PC-3 (cell line): ENCODE measurements around the gene HES2.

Experiments used
- EZH2phosphoT487 ChIP-seq: fragments of 300-600 bp; sonication (generic); IDR thresholded peaks from 2 replicates; pipeline ENCODE4 v1.6.1; 2018; ENCODE audit warnings: mild to moderate bottlenecking, antibody characterized with exemption, low read length, borderline replicate concordance
- TF ChIP-seq, protein P1 (sequence below): fragments of 300-600 bp; sonication (generic); conservative IDR thresholded peaks from 2 replicates; pipeline ENCODE4 v1.5.1; 2017; ENCODE audit warnings: antibody characterized with exemption, low read depth, mild to moderate bottlenecking, low read length

DNA sequence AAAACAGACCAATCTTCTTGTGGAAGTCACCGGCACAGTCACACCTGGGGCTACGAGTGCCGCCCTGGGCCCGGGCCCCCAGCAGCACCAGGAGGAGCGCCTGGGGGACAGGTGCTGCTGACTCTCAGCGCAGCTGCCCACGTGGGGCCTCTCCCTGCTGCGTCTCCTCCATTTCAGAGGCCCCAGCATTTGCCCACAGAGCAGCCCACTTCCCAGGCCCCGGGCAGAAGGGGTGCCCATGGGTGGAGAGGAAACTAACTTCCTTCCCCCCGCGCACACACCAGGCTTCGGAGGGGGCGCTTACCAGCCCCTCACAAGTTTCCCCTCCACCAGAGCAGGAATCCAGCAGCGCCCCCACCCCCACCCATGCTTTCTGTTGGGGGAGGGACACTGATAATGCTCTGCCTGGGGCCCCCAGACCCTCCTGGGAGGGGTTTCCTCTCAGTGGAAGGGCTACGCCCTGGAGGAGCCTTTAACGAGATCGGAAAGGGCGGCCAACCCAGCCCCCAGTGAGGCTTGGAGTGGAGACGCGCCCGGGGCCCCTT is 45.8 kb upstream of the HES2 start:
- TF ChIP-seq, protein P1, sequence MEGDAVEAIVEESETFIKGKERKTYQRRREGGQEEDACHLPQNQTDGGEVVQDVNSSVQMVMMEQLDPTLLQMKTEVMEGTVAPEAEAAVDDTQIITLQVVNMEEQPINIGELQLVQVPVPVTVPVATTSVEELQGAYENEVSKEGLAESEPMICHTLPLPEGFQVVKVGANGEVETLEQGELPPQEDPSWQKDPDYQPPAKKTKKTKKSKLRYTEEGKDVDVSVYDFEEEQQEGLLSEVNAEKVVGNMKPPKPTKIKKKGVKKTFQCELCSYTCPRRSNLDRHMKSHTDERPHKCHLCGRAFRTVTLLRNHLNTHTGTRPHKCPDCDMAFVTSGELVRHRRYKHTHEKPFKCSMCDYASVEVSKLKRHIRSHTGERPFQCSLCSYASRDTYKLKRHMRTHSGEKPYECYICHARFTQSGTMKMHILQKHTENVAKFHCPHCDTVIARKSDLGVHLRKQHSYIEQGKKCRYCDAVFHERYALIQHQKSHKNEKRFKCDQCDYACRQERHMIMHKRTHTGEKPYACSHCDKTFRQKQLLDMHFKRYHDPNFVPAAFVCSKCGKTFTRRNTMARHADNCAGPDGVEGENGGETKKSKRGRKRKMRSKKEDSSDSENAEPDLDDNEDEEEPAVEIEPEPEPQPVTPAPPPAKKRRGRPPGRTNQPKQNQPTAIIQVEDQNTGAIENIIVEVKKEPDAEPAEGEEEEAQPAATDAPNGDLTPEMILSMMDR: no peak
- TF ChIP-seq EZH2phosphoT487: no peak
